Hematopoietic multipotent progenitor cell treated with erythropoietin and hydrocortisone succinate and interleukin-3 and kit ligand, for 6 days (in vitro differentiated cells): ENCODE results near the gene ADAM17.
A peak's percentile ranks its signal among the peaks of the same experiment; 100 is the strongest.
"Not testable (repeated sequence)": the region's sequence is repeated elsewhere in the genome, so short reads cannot be mapped to it uniquely, and the experiment has no call there.

Experiments
- DNase-seq: peaks from one replicate; pipeline ENCODE4 v3.0.0-alpha.2; 2015

The ADAM17 gene

GRCh38 chr2:9555297-9556120, at the start of gene ADAM17:
Gene ADAM17, minus strand, starts transcription at chr2:9555830. Its CDS starts 225 bp downstream, at chr2:9555605.
- peak; percentile 96 for DNase-seq

- no peak for DNase-seq
Measured at GRCh38 chr2:9602412-9602811, 46.8 kb upstream of the ADAM17 start.

GRCh38 chr2:9601397-9601796, 45.8 kb upstream of the ADAM17 start:
- DNase-seq, result no peak

GRCh38 chr2:9599430-9599829, 43.8 kb upstream of the ADAM17 start:
- no peak for DNase-seq

GRCh38 chr2:9596621-9597311, 41.1 kb upstream of the ADAM17 start:
- no peak for DNase-seq

- DNase-seq, result no peak
Measured at GRCh38 chr2:9595746-9596145, 40.1 kb upstream of the ADAM17 start.

- DNase-seq, result not testable (repeated sequence)
Measured at GRCh38 chr2:9595256-9595655, 39.6 kb upstream of the ADAM17 start.

- no peak for DNase-seq
Measured at GRCh38 chr2:9594366-9595054, 38.9 kb upstream of the ADAM17 start.

GRCh38 chr2:9593925-9594324, 38.3 kb upstream of the ADAM17 start:
- peak; percentile 62 for DNase-seq

GRCh38 chr2:9592699-9593098, 37.1 kb upstream of the ADAM17 start:
- no peak for DNase-seq

GRCh38 chr2:9590641-9591040, 35.0 kb upstream of the ADAM17 start:
- no peak for DNase-seq

- DNase-seq, result no peak
Measured at GRCh38 chr2:9586465-9586864, 30.8 kb upstream of the ADAM17 start.

- DNase-seq, result no peak
Measured at GRCh38 chr2:9585486-9585885, 29.9 kb upstream of the ADAM17 start.

GRCh38 chr2:9584902-9585301, 29.3 kb upstream of the ADAM17 start:
- not testable (repeated sequence) for DNase-seq

GRCh38 chr2:9582624-9583023, 27.0 kb upstream of the ADAM17 start:
- no peak for DNase-seq

- DNase-seq, result no peak
Measured at GRCh38 chr2:9578467-9579235, 23.0 kb upstream of the ADAM17 start.

GRCh38 chr2:9574331-9574730, 18.7 kb upstream of the ADAM17 start:
- DNase-seq, result no peak

GRCh38 chr2:9573840-9574239, 18.2 kb upstream of the ADAM17 start:
- no peak for DNase-seq

- peak; percentile 44 for DNase-seq
Measured at GRCh38 chr2:9573013-9573720, 17.5 kb upstream of the ADAM17 start.

GRCh38 chr2:9570182-9571060, 14.8 kb upstream of the ADAM17 start:
- DNase-seq, result no peak
